Osteocyte (in vitro differentiated cells): ENCODE data around the gene PDP2. TPM values are rescaled to one million over a fixed set of nuclear protein-coding genes. Genes with fewer than 3 reads are reported as not detected.

Experiments
- total RNA-seq: library from RNA; stranded (reverse); gene quantifications from 2 replicates; pipeline ENCODE4 v1.2.1, GENCODE V29; 2021

PDP2 gene
- total RNA-seq, 1 donor from 2014 or later = 16.5 TPM

Other genes starting within 250 kb of the PDP2 start
- gene CMTM4, start 183.8 kb upstream of the PDP2 start, total RNA-seq = 22.8 and 24.4 TPM in 2 replicates
- 139 and 151 TPM in 2 replicates for gene DYNC1LI2, start 128.9 kb upstream of the PDP2 start, total RNA-seq
- 0.18 and 0.43 TPM in 2 replicates for gene TERB1, start 78.9 kb upstream of the PDP2 start, total RNA-seq
- 64.4 and 65.0 TPM in 2 replicates for gene NAE1, start 49.5 kb upstream of the PDP2 start, total RNA-seq
- not detected in 2 replicates for gene CA7, start 36.1 kb upstream of the PDP2 start, total RNA-seq
- not detected in 2 replicates for gene CDH16, start 38.4 kb downstream of the PDP2 start, total RNA-seq
- gene RRAD, start 45.0 kb downstream of the PDP2 start, total RNA-seq = 0.26 and 0.89 TPM in 2 replicates
- 65.6 and 69.9 TPM in 2 replicates for gene CIAO2B, start 53.9 kb downstream of the PDP2 start, total RNA-seq
- 38.6 and 40.5 TPM in 2 replicates for gene CES2, start 55.0 kb downstream of the PDP2 start, total RNA-seq
- gene CES3, start 80.8 kb downstream of the PDP2 start, total RNA-seq = 0.24 and 0.73 TPM in 2 replicates
- 3.3 and 3.8 TPM in 2 replicates for gene CES4A, start 108.1 kb downstream of the PDP2 start, total RNA-seq
- 75.2 and 88.3 TPM in 2 replicates for gene CBFB, start 148.6 kb downstream of the PDP2 start, total RNA-seq
- gene PHAF1, start 229.4 kb downstream of the PDP2 start, total RNA-seq = 19.5 and 19.8 TPM in 2 replicates